Fibroblast of villous mesenchyme (primary cell): ENCODE measurements around the gene ASF1B. TPM values are rescaled to one million over a fixed set of nuclear protein-coding genes. Genes with fewer than 3 reads are reported as not detected.

Experiments
- DNase-seq: peaks from one replicate; pipeline ENCODE4 v3.0.0-alpha.2; 2010; ENCODE audit warnings: low read depth
- H3K4me3 ChIP-seq: 2 replicates; pipeline ENCODE4 v1.5.1; 2011; ENCODE audit warnings: low read depth, mild to moderate bottlenecking, low read length
- CTCF ChIP-seq: IDR thresholded peaks from 2 replicates; pipeline ENCODE4 v1.5.1; 2012; ENCODE audit warnings: low read depth, mild to moderate bottlenecking, low read length; ENCODE audit not compliant: insufficient read depth
- total RNA-seq: library from RNA; depleted of rRNA; stranded (reverse); fragments of >200 nt; gene quantifications from 2 replicates; pipeline ENCODE4 v1.2.3, GENCODE V29; 2012

ASF1B gene
- total RNA-seq, 1 donor: 8.2 TPM

DNA sequence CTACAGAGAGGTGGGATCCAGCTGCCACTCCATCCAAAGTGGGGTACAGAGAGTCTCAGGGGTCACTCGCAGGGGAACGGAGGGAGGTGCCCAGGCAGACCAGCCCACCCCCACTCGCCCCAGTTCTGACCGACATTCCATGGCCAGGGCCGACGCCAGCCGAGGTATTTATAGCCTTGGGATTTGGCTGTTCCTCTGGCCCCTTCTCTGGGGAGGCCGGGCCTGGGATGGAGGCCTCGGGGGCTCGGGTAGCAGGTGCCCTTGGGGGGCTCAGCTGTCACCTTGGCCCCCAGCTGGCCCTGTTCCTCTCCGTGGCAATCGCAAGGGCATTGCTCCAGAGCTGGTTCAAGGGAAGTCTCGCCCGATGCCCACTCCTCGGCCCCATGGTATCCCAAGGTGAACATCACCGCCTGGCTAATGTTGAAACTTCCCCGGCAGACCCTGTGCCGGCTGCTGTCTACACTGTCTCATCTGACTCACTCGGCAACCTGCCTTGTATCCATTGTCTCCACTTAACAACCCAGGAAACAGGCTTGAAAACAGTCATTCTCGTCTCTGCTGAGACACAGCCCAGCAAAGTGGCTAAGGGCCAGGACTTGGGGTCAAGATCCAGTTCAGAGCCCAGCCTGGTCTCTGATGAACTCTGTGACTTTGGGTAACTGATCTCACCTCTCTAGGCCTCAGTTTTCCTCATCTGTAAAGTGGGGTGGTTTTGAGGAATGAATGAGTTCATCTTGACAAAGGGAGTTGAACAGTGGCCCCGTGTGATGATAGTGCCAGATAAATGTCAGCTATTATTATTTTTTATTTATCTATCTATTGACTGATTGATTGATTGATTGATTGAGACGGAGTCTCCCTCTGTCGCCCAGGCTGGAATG lies 28.6 kb downstream of the ASF1B start:
- no peak for TF ChIP-seq CTCF
- DNase-seq: no peak
- H3K4me3 ChIP-seq: no peak overlapping the region

- DNase-seq: no peak
- no peak overlapping the region for H3K4me3 ChIP-seq
- TF ChIP-seq CTCF: no peak
Measured at GRCh38 chr19:14106840-14107239, 29.5 kb downstream of the ASF1B start.

- H3K4me3 ChIP-seq: no peak overlapping the region
- DNase-seq: no peak
- no peak for TF ChIP-seq CTCF
Measured at GRCh38 chr19:14105680-14106079, 30.7 kb downstream of the ASF1B start.

- no peak for DNase-seq
- no peak overlapping the region for H3K4me3 ChIP-seq
- no peak for TF ChIP-seq CTCF
Measured at GRCh38 chr19:14103310-14103709, 33.1 kb downstream of the ASF1B start.

DNA sequence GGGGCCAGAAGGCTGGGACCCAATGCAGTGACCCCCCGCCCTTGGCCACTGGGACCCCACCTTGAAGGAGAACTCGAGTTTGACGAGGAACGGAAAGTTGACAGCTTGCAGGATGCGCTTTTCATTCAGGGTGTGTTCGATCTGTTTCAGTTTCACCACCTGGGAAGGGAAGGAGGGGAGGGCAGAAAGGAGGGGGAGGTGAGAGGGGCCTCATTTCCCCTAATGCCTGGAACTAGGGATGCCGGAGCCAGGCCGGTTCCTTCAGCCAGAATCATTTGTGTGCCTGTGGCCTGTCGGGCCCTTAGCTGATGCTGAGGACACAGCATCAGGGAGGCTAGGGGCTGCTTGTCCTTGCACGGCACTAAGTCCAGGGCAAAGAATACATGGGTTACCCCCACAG lies 33.6 kb downstream of the ASF1B start:
- TF ChIP-seq CTCF: no peak
- no peak for DNase-seq
- H3K4me3 ChIP-seq: no peak overlapping the region

DNA sequence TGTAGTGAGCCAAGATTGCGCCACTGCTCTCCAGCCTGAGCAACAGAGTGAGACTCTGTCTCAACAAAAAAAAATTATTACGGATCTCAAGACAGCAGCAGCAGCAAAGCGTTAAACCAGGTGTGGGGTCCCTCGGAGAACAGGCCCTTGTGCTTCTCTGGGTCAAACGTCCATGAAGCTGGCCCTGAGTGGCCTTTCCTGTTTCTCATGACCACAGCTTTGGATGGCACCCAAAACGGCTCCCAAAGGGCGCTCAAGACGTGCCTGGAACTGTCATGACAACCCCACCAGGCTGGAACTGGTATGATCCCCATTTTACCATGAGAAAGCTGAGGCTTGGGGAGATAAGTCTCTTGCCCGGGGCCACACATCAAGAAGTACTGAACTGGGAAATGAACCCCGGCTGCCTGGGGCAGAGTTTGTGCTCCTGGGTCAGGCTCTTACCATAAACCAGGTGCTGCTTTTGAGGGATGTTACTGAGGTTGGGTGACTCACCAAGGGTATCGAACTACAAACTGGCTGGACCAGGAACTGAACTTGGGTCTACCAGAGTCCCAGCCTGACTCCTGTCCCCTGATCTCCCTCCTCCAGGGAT lies 34.2 kb downstream of the ASF1B start:
- TF ChIP-seq CTCF: no peak
- H3K4me3 ChIP-seq: no peak overlapping the region
- no peak for DNase-seq
